ENCODE measurements around the gene LBP.

DNA sequence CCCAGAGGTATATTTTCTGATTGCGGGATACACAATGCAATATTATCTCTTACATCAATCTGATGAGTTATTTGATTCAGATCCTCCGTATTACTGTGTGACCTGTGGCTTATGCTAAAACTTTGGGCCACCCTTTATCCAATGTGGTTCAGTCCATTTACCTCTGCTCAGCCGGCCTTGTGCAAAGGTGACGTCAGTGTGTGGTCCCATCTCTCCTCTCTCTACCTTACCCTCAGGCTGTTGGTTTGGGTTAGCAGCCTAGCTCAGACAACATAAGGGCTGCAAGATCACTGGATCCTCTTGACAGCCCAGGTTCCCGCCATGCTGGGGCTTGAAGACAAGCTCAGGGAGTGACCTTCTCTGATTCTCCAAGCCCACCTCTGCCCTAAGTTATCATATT, 55.8 kb downstream of the LBP start:
- TF ChIP-seq POLR2A (IDR thresholded peaks at IDR 0.05; ENCODE audit: low read depth, low read length) (no peak), FOS (IDR thresholded peaks at IDR 0.05; ENCODE audit: borderline replicate concordance, insufficient read depth, low read length) (no peak), EZH2 (IDR thresholded peaks at IDR 0.05; ENCODE audit: borderline replicate concordance, low read depth, low read length, severe bottlenecking) (no peak), POLR2AphosphoS5 (IDR thresholded peaks at IDR 0.05; ENCODE audit: insufficient read depth, low read depth, low read length) (no peak), MYC (IDR thresholded peaks at IDR 0.05; ENCODE audit: low read depth, low read length) (no peak), JUN (IDR thresholded peaks at IDR 0.05; ENCODE audit: borderline replicate concordance, insufficient read depth, insufficient read length, low read depth) (no peak)
- TF ChIP-seq, protein P1, sequence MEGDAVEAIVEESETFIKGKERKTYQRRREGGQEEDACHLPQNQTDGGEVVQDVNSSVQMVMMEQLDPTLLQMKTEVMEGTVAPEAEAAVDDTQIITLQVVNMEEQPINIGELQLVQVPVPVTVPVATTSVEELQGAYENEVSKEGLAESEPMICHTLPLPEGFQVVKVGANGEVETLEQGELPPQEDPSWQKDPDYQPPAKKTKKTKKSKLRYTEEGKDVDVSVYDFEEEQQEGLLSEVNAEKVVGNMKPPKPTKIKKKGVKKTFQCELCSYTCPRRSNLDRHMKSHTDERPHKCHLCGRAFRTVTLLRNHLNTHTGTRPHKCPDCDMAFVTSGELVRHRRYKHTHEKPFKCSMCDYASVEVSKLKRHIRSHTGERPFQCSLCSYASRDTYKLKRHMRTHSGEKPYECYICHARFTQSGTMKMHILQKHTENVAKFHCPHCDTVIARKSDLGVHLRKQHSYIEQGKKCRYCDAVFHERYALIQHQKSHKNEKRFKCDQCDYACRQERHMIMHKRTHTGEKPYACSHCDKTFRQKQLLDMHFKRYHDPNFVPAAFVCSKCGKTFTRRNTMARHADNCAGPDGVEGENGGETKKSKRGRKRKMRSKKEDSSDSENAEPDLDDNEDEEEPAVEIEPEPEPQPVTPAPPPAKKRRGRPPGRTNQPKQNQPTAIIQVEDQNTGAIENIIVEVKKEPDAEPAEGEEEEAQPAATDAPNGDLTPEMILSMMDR (IDR thresholded peaks at IDR 0.05; ENCODE audit: extremely low read depth in 1 of 2, insufficient read depth in 1 of 2, low read depth in 1 of 2, low read length in 2 of 2): no peak
- TF ChIP-seq, protein P2, sequence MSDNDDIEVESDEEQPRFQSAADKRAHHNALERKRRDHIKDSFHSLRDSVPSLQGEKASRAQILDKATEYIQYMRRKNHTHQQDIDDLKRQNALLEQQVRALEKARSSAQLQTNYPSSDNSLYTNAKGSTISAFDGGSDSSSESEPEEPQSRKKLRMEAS (IDR thresholded peaks at IDR 0.05; ENCODE audit: insufficient read depth, insufficient read length): no peak

All from endothelial cell of umbilical vein (primary cell).